Activated CD8-positive, alpha-beta memory T cell treated with anti-CD3 and anti-CD28 coated beads for 24 hours (primary cell): ENCODE measurements around the gene C5orf47.

Experiments
- DNase-seq: peaks from one replicate; pipeline ENCODE4 v3.0.0-alpha.2; 2020

The C5orf47 gene

GRCh38 chr5:173988554-173989431, at the start of gene C5orf47:
Gene C5orf47, plus strand, starts transcription at chr5:173989170. Its CDS starts 94 bp downstream, at chr5:173989264.
- DNase-seq: no peak

GRCh38 chr5:173940269-173940668, 48.7 kb upstream of the C5orf47 start:
- no peak for DNase-seq

- no peak for DNase-seq
Measured at GRCh38 chr5:173941102-173941501, 47.9 kb upstream of the C5orf47 start.

GRCh38 chr5:173941758-173942401, 47.1 kb upstream of the C5orf47 start:
- no peak for DNase-seq

- no peak for DNase-seq
Measured at GRCh38 chr5:173944511-173944910, 44.5 kb upstream of the C5orf47 start.

GRCh38 chr5:173945160-173945559, 43.8 kb upstream of the C5orf47 start:
- DNase-seq: no peak

- no peak for DNase-seq
Measured at GRCh38 chr5:173946323-173946722, 42.6 kb upstream of the C5orf47 start.

GRCh38 chr5:173950829-173951228, 38.1 kb upstream of the C5orf47 start:
- no peak for DNase-seq

GRCh38 chr5:173953528-173954090, 35.4 kb upstream of the C5orf47 start:
- DNase-seq: no peak

- no peak for DNase-seq
Measured at GRCh38 chr5:173954671-173955521, 34.1 kb upstream of the C5orf47 start.

- DNase-seq: no peak
Measured at GRCh38 chr5:173960986-173961385, 28.0 kb upstream of the C5orf47 start.

GRCh38 chr5:173961418-173961817, 27.6 kb upstream of the C5orf47 start:
- DNase-seq: no peak

GRCh38 chr5:173962436-173962972, 26.5 kb upstream of the C5orf47 start:
- no peak for DNase-seq

- no peak for DNase-seq
Measured at GRCh38 chr5:173963182-173963838, 25.7 kb upstream of the C5orf47 start.

- DNase-seq: no peak
Measured at GRCh38 chr5:173963867-173964441, 25.0 kb upstream of the C5orf47 start.

- no peak for DNase-seq
Measured at GRCh38 chr5:173964506-173964905, 24.5 kb upstream of the C5orf47 start.

GRCh38 chr5:173967241-173967640, 21.7 kb upstream of the C5orf47 start:
- DNase-seq: no peak

- no peak for DNase-seq
Measured at GRCh38 chr5:173968154-173968797, 20.7 kb upstream of the C5orf47 start.

GRCh38 chr5:173969167-173970049, 19.6 kb upstream of the C5orf47 start:
- no peak for DNase-seq
